Stimulated activated CD4-positive, alpha-beta T cell treated with anti-CD3 and anti-CD28 coated beads, TNF-alpha, amount 100 ng/mL, for 4 hours (primary cell): ENCODE measurements around the gene TMEM87A.

Experiments
- DNase-seq, 3 experiments: peaks; one replicate each; pipeline ENCODE4 v3.0.0-alpha.2; 2020; ENCODE audit warnings: low read depth in 3 of 3

The TMEM87A gene

DNA sequence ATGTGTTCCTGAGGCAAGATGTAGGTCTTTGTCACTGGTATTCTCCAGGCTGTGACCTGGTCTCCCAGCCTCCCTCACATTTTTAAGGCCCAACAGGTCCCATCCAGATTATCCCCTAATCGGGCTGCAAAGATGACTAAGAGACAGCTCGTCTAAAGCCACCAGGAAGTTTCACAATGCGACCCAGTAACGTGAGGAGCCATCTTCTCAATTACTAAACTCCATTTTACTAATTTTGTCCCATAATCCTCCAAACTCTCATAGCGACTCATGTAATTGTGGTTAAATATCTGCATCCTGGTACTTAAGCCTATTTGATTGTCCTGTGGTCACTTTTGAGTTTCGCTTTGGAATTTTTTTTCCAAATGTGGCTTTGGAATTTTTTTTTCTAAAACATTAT, 108.1 kb downstream of the TMEM87A start:
- DNase-seq, result no peak

DNA sequence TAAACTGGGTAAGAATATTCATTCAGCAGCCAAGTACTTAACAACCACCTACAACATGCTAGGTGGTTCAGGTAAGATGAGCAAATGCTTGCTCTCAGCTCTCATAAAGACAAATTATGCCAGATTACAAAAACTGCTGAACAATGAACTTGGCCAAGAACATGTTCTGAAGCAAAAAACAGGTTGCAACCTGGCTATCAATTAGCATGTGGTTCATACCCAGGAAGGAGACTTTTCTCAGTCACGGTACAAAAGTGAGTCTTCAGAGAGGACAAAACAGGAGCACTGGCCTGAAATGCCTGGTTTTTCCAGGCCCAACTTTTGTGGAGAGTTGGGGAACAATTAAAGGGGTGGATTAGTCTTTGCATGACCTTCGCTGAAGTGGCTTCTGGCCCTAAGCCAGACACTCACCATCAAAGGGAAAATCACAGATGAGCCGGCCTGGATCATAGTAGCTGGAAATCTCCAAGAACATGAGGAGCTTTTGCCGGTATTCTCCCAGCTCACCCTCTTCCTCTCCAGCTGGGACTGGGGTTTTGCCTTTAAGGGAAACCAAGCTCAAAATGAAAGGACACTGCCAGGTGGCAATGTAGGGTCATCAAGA, 109.2 kb downstream of the TMEM87A start:
- DNase-seq, result no peak

DNA sequence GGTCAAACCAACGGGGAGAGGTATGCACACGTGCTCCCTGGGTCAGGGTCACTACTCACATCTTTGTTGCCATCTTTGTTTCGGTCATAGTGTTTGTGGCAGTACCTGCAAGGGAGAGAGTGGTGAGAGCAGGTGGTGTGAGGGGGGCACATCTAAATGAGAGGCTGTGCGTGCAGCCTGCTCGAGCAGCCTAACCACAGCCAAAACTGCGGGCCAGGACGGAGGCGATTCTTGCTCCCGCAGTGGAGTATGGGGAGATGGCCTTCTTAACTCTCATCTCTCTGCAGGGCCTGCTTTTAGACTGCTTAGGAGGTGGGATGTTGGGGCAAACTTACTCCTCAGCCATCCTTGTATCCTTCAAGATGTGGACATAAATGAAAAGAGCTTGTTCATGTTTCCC, 109.9 kb downstream of the TMEM87A start:
- DNase-seq, result no peak
